Activated T-cell treated with anti-CD3 and anti-CD28 coated beads for 1 hour (primary cell): ENCODE results near the gene NEURL4.
A peak's percentile ranks its signal among the peaks of the same experiment; 100 is the strongest.

Experiments used
- DNase-seq: peaks from one replicate; pipeline ENCODE4 v3.0.0-alpha.2; 2020; ENCODE audit warnings: low read depth

NEURL4 gene

GRCh38 chr17:7323731-7324437 is 5.3 kb downstream of the NEURL4 start:
- peak; percentile 63 for DNase-seq

DNA sequence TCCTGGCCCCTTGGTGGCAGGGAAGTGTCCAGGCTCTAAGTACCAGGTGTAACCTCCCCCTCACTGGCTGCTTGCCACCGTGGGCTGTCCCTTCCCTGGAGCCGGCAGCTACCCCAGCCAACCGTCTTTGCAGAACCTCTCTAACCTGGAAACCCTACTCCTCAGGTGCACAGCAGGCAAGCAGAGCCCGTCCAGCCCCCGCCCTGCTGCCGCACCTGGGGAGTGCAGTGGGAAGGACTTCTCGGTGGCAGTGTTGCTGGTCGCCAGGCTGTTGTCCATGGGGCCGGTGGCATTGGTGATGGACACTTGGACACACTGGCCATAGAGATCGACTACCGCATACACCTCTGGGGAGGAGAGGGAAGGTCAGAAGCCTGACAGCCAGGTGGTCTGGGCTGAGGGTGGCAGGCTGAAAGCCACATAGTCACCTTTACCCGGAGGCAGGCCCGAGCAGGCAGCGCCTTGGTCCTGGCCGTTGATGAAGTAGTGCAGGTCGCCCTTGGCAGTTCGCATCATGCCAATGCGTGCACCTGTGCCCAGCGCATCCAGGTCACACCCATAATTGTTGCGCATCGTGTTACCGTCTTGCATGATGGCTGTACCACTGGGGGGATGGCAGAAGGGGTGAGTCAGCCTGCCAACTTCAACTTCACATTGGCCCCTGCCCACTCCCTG is 6.5 kb downstream of the NEURL4 start:
- DNase-seq = no peak

DNA sequence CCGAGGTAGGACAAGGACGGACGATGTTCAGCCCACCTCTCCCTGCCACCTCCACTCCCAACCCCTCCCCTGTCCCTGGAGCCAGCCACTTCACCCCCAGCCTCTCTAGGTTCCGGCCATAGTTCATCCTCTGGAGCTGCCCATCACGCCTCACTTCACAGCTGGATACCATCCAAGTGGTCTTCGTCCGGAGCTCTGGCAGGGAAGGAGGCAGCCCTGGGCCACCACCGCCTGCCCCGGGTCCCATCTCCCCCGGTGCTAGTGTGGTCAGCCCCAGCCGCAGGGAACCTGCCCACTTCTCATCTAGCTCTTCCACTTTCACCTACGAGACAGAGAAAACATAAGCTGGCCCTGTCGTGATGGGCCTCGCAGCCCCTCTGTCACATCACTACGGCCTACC is 7.7 kb downstream of the NEURL4 start:
- DNase-seq = no peak

- DNase-seq = no peak
These were observed 10.8 kb downstream of the NEURL4 start for GRCh38 chr17:7318121-7318860.

GRCh38 chr17:7317161-7317803 is 11.9 kb downstream of the NEURL4 start:
- DNase-seq = no peak

- no peak for DNase-seq
These were observed 13.4 kb downstream of the NEURL4 start for GRCh38 chr17:7315570-7316235.

DNA sequence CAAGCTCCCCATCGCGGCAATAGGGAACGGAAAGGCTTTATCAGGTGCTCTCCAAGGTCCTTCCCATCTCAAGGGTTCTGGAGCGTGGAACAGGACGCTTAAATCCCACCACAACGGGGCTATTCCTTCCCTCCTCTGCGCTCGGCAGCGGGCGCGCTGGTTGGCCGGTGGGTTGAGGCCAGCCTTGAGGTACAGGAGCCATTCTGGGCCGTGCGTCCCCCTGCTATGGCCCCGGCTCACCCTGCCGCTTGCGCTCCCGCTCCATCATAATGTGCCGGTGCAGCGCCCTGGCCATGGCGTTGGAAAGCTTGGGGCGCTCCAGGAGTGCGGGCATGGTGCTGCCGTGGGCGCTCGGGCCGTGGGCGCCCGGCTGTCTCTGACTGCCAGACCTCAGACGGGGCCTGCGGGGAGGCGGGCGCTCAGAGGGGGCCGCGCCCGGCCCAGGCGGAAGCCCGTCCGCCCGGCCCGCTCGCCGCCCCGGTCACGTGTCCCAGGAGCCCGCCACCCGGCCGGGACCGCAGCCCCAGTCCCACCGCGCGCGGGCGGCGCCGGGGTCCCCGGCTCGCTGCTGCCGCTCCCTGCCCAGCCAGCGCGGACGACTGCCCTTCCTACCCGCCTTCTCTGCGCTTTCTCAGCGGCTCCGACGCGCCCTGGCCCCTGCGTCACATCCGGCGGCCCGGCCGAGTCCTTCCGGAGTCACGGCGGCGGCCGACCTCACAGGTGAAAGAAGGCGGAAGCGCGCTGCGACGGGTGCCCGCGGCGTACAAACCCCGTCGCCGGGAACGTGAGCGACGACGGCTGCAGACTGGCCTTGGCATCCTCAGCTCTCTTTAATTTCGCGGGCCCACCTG is 14.2 kb downstream of the NEURL4 start, which contains the start of gene GPS2:
Gene GPS2, minus strand, starts transcription at position 642 of the 851 bp plus-strand sequence. Its CDS starts 308 bp downstream, at position 334.
- peak; percentile 91 for DNase-seq

- no peak for DNase-seq
These were observed 15.0 kb downstream of the NEURL4 start for GRCh38 chr17:7313890-7314718.

- DNase-seq = no peak
These were observed 15.8 kb downstream of the NEURL4 start for GRCh38 chr17:7313088-7313889.

DNA sequence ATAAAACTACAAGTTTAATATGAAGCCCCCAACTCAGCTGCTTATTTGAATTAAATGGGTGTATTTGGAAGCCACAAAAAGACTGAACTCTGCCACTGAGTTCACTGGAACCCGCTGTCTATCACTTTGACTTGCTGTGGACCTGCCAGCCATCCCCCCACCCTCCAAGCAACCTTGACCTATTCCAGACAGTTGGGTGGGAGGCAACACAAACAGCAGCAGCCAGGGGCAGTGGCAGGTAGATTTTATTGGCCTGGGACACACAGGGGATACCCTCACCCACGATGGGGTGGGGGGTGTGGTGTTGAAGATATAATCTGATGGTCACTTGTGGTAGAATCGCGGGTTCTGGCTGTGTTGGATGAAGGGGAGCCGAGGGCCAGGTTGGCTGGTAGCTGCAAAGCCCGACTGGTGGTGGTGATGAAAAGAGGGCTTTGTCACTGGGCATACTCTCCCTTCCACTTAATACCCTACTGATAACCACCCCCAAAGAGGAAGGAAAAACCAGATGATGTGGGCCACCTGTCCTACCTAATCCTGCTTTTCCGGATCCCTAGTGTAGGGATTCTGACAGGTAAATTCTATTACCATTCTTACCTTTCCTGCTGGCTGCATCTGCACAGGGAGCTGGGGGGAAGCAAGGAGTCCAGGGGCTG is 16.6 kb downstream of the NEURL4 start:
- DNase-seq = no peak

DNA sequence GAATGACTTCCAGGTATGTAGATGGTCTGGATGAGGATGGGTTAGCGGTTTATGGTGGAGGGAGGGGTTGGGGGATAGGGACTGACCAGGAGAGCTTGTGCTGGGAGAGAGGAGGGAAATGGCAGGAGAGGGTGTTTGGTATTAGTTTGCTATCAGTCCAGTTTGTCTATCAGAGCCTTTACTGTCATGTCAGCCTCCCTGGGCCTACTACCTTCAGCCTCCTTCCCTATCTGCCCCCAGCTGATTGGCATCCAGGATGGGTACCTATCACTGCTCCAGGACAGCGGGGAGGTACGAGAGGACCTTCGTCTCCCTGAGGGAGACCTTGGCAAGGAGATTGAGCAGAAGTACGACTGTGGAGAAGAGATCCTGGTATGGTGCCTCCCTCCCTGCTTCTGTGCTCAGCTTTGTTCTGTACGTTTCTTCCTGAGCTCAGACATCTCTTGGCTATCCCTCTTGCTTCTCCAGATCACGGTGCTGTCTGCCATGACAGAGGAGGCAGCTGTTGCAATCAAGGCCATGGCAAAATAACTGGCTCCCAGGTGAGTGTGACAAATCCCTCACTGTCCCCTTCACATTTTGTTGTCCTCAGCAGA is 17.9 kb downstream of the NEURL4 start:
- DNase-seq = no peak

GRCh38 chr17:7309628-7310027 is 19.5 kb downstream of the NEURL4 start:
- no peak for DNase-seq

GRCh38 chr17:7308625-7309433 is 20.3 kb downstream of the NEURL4 start:
- DNase-seq = peak; percentile 77

DNA sequence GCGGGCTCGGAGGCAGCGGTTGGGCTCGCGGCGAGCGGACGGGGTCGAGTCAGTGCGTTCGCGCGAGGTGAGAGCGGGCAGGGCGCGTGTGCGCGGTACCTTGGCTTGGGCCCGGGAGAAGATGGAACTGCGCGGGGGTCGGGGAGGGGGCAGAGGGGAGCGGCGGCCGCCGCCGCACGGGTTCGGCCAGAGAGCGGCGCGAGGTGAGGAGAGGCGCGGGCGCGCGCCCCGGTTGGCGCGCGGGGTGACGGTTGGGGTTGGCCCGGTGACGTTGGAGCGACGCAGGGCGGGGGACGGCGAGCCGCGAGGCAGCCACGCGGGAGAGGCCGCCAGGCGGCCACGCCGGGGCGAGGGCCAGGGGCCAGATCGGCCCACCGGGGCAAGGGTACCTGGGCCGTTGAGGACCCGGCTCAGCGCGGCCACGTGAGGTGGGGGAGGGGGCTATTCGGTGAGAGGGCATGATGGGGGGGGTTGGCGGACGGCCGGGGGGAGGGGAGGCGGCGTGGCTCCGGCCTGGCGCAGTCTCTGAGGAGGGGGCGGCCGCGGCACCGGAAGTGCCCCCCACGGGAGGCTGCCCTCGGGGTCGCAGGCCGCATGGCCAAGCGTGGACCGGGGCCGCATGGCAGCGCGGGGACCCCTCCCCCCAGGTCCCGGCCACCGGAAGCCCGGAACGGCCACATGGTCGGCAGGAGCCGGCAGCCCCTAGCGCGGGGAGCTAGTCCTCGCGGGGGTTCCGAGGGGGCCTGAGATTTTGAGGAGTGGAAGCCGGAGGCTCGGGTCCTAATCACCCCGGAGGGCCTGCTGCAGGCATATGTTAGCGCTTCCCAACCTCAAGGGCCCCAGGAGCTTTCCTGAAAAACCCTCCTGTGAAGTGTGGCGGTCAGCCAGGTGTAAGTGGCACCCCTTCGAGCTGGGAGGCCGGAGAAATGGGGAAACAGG is 21.2 kb downstream of the NEURL4 start:
- no peak for DNase-seq

- DNase-seq = peak; percentile 100
These were observed 22.0 kb downstream of the NEURL4 start, which contains the start of gene EIF5A for GRCh38 chr17:7306911-7307685. Gene EIF5A, plus strand, starts transcription at chr17:7307628. Its CDS starts 2,008 bp downstream, at chr17:7309636.
